Measurements from ENCODE around the gene MRPS14. TPM values are rescaled to one million over a fixed set of nuclear protein-coding genes. Genes with fewer than 3 reads are reported as not detected.

The MRPS14 gene
- total RNA-seq, 1 experiment from 2014 or later = 29.4 TPM

DNA sequence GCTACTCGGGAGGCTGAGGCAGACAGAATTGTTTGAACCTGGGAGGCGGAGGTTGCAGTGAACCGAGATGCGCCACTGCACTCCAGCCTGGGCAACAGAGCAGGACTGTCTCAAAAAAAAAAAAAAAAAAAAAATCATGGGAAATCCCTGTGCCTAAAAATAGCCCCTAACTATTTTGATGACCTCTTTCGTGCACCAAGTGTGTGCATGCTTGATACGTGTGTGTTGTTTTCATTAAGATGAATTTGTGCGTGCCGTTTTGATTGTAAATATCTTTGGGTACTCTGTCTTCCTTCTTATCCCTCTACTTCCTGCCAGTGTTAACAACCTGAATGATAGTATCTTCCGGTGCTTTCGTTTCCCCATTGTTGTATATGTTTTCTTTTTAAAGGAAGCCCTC lies 13.7 kb downstream of the MRPS14 start (continued):
- TF ChIP-seq, protein P1, sequence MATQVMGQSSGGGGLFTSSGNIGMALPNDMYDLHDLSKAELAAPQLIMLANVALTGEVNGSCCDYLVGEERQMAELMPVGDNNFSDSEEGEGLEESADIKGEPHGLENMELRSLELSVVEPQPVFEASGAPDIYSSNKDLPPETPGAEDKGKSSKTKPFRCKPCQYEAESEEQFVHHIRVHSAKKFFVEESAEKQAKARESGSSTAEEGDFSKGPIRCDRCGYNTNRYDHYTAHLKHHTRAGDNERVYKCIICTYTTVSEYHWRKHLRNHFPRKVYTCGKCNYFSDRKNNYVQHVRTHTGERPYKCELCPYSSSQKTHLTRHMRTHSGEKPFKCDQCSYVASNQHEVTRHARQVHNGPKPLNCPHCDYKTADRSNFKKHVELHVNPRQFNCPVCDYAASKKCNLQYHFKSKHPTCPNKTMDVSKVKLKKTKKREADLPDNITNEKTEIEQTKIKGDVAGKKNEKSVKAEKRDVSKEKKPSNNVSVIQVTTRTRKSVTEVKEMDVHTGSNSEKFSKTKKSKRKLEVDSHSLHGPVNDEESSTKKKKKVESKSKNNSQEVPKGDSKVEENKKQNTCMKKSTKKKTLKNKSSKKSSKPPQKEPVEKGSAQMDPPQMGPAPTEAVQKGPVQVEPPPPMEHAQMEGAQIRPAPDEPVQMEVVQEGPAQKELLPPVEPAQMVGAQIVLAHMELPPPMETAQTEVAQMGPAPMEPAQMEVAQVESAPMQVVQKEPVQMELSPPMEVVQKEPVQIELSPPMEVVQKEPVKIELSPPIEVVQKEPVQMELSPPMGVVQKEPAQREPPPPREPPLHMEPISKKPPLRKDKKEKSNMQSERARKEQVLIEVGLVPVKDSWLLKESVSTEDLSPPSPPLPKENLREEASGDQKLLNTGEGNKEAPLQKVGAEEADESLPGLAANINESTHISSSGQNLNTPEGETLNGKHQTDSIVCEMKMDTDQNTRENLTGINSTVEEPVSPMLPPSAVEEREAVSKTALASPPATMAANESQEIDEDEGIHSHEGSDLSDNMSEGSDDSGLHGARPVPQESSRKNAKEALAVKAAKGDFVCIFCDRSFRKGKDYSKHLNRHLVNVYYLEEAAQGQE (IDR thresholded peaks at IDR 0.05; ENCODE audit: low read depth) = no peak
- TF ChIP-seq CEBPB (IDR thresholded peaks at IDR 0.05; ENCODE audit: low read depth) (no peak), SRF (IDR thresholded peaks at IDR 0.05; ENCODE audit: low read depth) (no peak)
- TF ChIP-seq, protein P2, sequence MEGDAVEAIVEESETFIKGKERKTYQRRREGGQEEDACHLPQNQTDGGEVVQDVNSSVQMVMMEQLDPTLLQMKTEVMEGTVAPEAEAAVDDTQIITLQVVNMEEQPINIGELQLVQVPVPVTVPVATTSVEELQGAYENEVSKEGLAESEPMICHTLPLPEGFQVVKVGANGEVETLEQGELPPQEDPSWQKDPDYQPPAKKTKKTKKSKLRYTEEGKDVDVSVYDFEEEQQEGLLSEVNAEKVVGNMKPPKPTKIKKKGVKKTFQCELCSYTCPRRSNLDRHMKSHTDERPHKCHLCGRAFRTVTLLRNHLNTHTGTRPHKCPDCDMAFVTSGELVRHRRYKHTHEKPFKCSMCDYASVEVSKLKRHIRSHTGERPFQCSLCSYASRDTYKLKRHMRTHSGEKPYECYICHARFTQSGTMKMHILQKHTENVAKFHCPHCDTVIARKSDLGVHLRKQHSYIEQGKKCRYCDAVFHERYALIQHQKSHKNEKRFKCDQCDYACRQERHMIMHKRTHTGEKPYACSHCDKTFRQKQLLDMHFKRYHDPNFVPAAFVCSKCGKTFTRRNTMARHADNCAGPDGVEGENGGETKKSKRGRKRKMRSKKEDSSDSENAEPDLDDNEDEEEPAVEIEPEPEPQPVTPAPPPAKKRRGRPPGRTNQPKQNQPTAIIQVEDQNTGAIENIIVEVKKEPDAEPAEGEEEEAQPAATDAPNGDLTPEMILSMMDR (IDR thresholded peaks at IDR 0.05 in 2 of 3, conservative IDR thresholded peaks at IDR 0.05 in 1 of 3; ENCODE audit: borderline replicate concordance in 1 of 3, insufficient read depth in 1 of 3, low read depth in 2 of 3, low read length in 2 of 3) = no peak

DNA sequence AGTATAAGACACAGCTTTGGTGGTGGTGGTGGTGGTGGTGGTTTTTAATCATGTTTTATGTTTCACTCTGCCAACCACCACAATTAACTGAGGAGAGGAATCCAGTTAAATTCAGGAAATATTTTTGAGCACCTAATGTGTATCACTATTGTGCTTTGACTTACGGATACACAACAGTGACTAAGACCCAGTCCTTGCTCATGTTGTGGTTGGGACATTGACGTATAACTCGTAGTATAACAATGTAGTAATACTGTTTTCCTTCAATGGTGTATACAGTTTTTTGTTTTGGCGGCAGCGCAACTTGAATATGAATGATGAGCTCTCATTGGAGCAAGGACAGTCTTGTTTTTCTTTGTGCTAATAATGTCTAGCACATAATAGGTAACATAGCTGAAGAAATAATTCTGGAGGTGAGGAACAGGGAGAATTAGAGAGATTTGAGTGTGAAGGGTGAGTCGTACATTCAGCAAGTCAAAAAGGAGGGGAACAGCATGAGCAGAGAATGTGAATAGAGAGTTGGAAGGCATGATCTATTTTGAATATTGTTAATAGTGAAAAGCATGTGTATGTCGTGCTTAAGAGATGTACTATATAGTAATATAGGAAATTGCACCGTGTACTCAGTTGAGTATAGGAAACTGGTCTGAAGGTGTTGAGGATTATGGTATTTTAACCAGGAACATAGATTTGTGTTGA lies 18.0 kb downstream of the MRPS14 start:
- H2AFZ ChIP-seq (ENCODE audit: low read depth, low read length, poor library complexity, severe bottlenecking) = no peak overlapping the region
- ChIA-PET RAD21 (ENCODE audit: low non-redundant PET in 1 of 2, low total read pairs in 2 of 2, uncharacterized antibody in 2 of 2, unreplicated experiment in 2 of 2) (interaction anchor here in 1 of 2 experiments (0.6 kb wide), 1 partner anchor 53 kb away, joined by 3 read pairs; no protein-coding TSS in a partner anchor), POLR2A (no interaction called here), CTCF (no interaction called here)
- no peaks in the 10 kb centered on the region for H3K9me3 ChIP-seq (ENCODE audit: control insufficient read depth in 1 of 2, insufficient read depth in 1 of 2, low read depth in 1 of 2, low read length in 2 of 2)
- intact Hi-C loops (cut with micrococcal nuclease) = no loop called here
- H3K4me1 ChIP-seq (ENCODE audit: control insufficient read depth in 1 of 2, insufficient read depth in 2 of 2, low read length in 2 of 2) = peaks cover 5 to 15% of the 10 kb centered on the region in 2 experiments; a peak in 3 of 4 replicates
- TF ChIP-seq, protein P3, sequence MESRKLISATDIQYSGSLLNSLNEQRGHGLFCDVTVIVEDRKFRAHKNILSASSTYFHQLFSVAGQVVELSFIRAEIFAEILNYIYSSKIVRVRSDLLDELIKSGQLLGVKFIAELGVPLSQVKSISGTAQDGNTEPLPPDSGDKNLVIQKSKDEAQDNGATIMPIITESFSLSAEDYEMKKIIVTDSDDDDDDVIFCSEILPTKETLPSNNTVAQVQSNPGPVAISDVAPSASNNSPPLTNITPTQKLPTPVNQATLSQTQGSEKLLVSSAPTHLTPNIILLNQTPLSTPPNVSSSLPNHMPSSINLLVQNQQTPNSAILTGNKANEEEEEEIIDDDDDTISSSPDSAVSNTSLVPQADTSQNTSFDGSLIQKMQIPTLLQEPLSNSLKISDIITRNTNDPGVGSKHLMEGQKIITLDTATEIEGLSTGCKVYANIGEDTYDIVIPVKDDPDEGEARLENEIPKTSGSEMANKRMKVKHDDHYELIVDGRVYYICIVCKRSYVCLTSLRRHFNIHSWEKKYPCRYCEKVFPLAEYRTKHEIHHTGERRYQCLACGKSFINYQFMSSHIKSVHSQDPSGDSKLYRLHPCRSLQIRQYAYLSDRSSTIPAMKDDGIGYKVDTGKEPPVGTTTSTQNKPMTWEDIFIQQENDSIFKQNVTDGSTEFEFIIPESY (IDR thresholded peaks at IDR 0.05; ENCODE audit: extremely low read depth, insufficient replicate concordance, low read length) = no peak
- TF ChIP-seq POLR2A (IDR thresholded peaks at IDR 0.05; ENCODE audit: borderline replicate concordance, extremely low read depth, insufficient read depth, insufficient read length) = no peak
- TF ChIP-seq SRF (IDR thresholded peaks at IDR 0.05; ENCODE audit: low read depth) = no peak
- TF ChIP-seq RAD21 (IDR thresholded peaks at IDR 0.05; ENCODE audit: low read depth) = no peak
- TF ChIP-seq, protein P4, sequence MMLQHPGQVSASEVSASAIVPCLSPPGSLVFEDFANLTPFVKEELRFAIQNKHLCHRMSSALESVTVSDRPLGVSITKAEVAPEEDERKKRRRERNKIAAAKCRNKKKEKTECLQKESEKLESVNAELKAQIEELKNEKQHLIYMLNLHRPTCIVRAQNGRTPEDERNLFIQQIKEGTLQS (IDR thresholded peaks at IDR 0.05) = no peak
- TF ChIP-seq SIN3A (IDR thresholded peaks at IDR 0.05; ENCODE audit: low read depth) = no peak
- no peak for TF ChIP-seq FOSL1 (IDR thresholded peaks at IDR 0.05; ENCODE audit: low read depth)
- TF ChIP-seq JUND (IDR thresholded peaks at IDR 0.05) = no peak
- TF ChIP-seq ZFX (IDR thresholded peaks at IDR 0.05) = no peak
- no peak for TF ChIP-seq EZH2phosphoT487 (IDR thresholded peaks at IDR 0.05; ENCODE audit: borderline replicate concordance)
- TF ChIP-seq CEBPB (IDR thresholded peaks at IDR 0.05; ENCODE audit: low read depth) = no peak
- TF ChIP-seq EZH2 (IDR thresholded peaks at IDR 0.05) = no peak
- no peak for TF ChIP-seq POLR2AphosphoS5 (IDR thresholded peaks at IDR 0.05; ENCODE audit: low read depth, low read length)
- no peak for TF ChIP-seq ZNF274 (IDR thresholded peaks at IDR 0.05; ENCODE audit: low read depth, low read length)
- TF ChIP-seq EGR1 (IDR thresholded peaks at IDR 0.05; ENCODE audit: low read depth) = no peak
- no peak overlapping the region for H3K9ac ChIP-seq (ENCODE audit: low read length)
- H3K27ac ChIP-seq (ENCODE audit: low read depth, low read length) = no peak overlapping the region
- peaks cover 30 to 39% of the 10 kb centered on the region in 2 experiments for H3K36me3 ChIP-seq (ENCODE audit: control insufficient read depth in 1 of 2, insufficient read depth in 2 of 2, low read length in 2 of 2)
- DNase-seq (ENCODE audit: low read depth, low spot score) (no peak), ATAC-seq (no peak)
- H3K79me2 ChIP-seq (ENCODE audit: insufficient read depth, low read length) = peaks cover 98% of the 10 kb centered on the region
- H3K9me2 ChIP-seq (ENCODE audit: insufficient read depth) = no peaks in the 10 kb centered on the region
- no peaks in the 10 kb centered on the region for H3K27me3 ChIP-seq (ENCODE audit: insufficient read depth, low read length)
- no peak overlapping the region for H3K4me3 ChIP-seq (replicated peaks in 1 of 2; ENCODE audit: low read depth in 1 of 2, low read length in 2 of 2)
- H4K20me1 ChIP-seq (ENCODE audit: insufficient read depth) = peaks cover 32% of the 10 kb centered on the region; the same call in 1 of the 2 replicates
- BruUV-seq (replicated peaks) = no TSS peak
- no peak overlapping the region for H3K4me2 ChIP-seq (ENCODE audit: low read length)

All from HCT116 (cell line).